Stimulated activated CD8-positive, alpha-beta memory T cell treated with anti-CD3 and anti-CD28 coated beads, Interleukin-15, amount 100 ng/mL, for 4 hours (primary cell): ENCODE measurements around the gene TARBP2.
"Not testable (repeated sequence)": the region's sequence is repeated elsewhere in the genome, so short reads cannot be mapped to it uniquely, and the experiment has no call there.

Source experiments
- DNase-seq, 2 donors: peaks; one replicate each; pipeline ENCODE4 v3.0.0-alpha.2; 2020; ENCODE audit warnings: low read depth in 2 of 2

TARBP2 gene

GRCh38 chr12:53474819-53475218, 26.3 kb upstream of the TARBP2 start:
- DNase-seq = no peak

GRCh38 chr12:53476769-53477209, 24.3 kb upstream of the TARBP2 start:
- DNase-seq = no peak

- DNase-seq = no peak
Measured at GRCh38 chr12:53478865-53479264, 22.2 kb upstream of the TARBP2 start.

- no peak for DNase-seq
Measured at GRCh38 chr12:53479331-53479730, 21.8 kb upstream of the TARBP2 start.

- DNase-seq = no peak
Measured at GRCh38 chr12:53480491-53481442, 20.3 kb upstream of the TARBP2 start.

GRCh38 chr12:53481458-53481857, 19.6 kb upstream of the TARBP2 start:
- not testable (repeated sequence) for DNase-seq

GRCh38 chr12:53481939-53482586, 19.0 kb upstream of the TARBP2 start:
- no peak for DNase-seq

- no peak for DNase-seq
Measured at GRCh38 chr12:53482626-53483168, 18.4 kb upstream of the TARBP2 start.

GRCh38 chr12:53483225-53483978, 17.7 kb upstream of the TARBP2 start:
- no peak for DNase-seq

- no peak for DNase-seq
Measured at GRCh38 chr12:53483979-53484377, 17.1 kb upstream of the TARBP2 start.

- DNase-seq = no peak
Measured at GRCh38 chr12:53484686-53485575, 16.2 kb upstream of the TARBP2 start.

GRCh38 chr12:53485955-53486735, 14.9 kb upstream of the TARBP2 start:
- DNase-seq = no peak

- DNase-seq = no peak
Measured at GRCh38 chr12:53486736-53487487, 14.2 kb upstream of the TARBP2 start.

- DNase-seq = no peak
Measured at GRCh38 chr12:53489242-53489864, 11.7 kb upstream of the TARBP2 start.

- DNase-seq = no peak
Measured at GRCh38 chr12:53492188-53492587, 8.9 kb upstream of the TARBP2 start.

GRCh38 chr12:53492830-53493609, 8.1 kb upstream of the TARBP2 start:
- peak; percentile 67 to 71 for DNase-seq

GRCh38 chr12:53493610-53494391, 7.3 kb upstream of the TARBP2 start:
- DNase-seq = no peak
